Astrocyte of the spinal cord (primary cell): Measurements from ENCODE around the gene ARHGEF3.

Experiments
- DNase-seq: peaks from one replicate; pipeline ENCODE4 v3.0.0; 2011; ENCODE audit warnings: low read depth, low spot score
- H3K4me3 ChIP-seq: 2 replicates; pipeline ENCODE4 v1.5.1; 2011; ENCODE audit warnings: low read depth, mild to moderate bottlenecking, low read length, moderate library complexity
- in situ Hi-C: cut with HindIII; loops from 2 replicates; pipeline ENCODE4 v1.10.0; 2017; ENCODE audit warnings: low sequenced_read_pairs
- TF ChIP-seq, protein P1 (sequence below): IDR thresholded peaks from 2 replicates; pipeline ENCODE4 v1.5.1; 2012; ENCODE audit warnings: low read depth, mild to moderate bottlenecking, low read length, inconsistent platforms

The ARHGEF3 gene

DNA sequence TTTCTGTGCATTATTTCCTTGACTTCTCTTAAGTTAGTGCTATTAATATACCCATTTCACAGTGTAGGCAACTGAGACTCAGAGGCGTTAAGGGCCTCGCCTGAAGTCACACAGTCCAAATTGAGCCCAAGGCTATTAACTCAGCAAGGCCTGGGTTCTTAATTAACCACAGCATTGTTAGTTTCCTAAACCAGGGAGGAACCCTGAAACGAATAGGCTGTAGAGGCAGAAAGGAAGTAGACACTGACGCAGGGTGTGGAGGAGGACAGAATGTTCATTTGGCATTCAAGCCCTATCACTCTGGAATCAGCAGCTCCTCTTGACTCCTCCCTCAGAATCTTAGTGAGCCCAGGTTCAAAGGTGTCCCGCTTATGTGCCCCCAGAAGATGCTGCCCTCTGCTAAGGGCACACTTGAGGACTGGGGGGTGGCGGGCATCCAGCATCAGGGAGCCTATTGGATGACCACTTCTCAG, 13.9 kb downstream of the ARHGEF3 start:
- H3K4me3 ChIP-seq, result no peak overlapping the region
- no peak for DNase-seq
- in situ Hi-C loops, result no loop called here
- TF ChIP-seq, protein P1, sequence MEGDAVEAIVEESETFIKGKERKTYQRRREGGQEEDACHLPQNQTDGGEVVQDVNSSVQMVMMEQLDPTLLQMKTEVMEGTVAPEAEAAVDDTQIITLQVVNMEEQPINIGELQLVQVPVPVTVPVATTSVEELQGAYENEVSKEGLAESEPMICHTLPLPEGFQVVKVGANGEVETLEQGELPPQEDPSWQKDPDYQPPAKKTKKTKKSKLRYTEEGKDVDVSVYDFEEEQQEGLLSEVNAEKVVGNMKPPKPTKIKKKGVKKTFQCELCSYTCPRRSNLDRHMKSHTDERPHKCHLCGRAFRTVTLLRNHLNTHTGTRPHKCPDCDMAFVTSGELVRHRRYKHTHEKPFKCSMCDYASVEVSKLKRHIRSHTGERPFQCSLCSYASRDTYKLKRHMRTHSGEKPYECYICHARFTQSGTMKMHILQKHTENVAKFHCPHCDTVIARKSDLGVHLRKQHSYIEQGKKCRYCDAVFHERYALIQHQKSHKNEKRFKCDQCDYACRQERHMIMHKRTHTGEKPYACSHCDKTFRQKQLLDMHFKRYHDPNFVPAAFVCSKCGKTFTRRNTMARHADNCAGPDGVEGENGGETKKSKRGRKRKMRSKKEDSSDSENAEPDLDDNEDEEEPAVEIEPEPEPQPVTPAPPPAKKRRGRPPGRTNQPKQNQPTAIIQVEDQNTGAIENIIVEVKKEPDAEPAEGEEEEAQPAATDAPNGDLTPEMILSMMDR, result no peak

DNA sequence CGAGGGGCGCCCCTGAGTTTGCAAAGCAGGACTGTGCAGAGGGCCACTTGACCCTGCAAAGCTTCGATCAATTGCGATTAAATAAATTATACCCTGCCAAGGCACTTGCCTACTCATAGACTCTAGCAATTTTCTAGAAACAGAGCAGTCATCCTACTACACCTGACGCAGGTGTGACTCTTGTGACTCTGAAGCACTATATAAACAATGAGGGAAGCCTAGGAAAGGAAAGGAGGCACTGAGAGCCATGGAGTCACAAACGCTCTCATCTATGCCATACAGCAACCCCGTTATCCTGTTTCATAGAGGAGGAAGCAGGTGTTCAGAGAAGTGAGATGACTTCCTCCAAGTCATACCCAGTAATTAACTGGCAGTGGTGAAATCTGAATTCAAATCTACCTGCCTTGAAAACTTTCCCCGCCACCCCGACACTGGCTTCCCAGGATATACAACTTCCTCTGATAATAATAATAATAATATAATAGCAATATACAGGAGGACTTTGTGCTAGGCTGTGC, 14.4 kb downstream of the ARHGEF3 start:
- H3K4me3 ChIP-seq, result no peak overlapping the region
- DNase-seq, result no peak
- in situ Hi-C loops, result no loop called here
- TF ChIP-seq, protein P1, result no peak

DNA sequence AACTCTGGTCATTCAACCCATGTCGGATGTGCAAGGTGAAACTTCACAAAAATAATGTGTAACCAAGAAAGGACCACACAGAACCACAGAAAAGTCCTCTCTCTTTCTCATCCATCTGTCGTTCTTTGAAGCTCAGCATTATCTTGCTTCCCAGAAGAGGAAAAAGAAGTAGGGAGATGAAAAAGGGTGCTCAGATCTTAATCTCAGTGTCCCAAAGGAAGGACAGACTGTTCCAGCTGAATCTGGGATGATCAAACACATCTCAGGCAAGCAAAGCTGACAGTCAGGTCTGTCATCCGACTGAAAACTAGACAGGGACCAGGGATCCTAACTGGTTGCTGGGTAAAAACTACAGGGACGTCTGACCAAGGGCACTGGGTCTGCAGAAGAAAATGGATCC, 16.2 kb downstream of the ARHGEF3 start:
- DNase-seq, result no peak
- TF ChIP-seq, protein P1, result no peak
- no peak overlapping the region for H3K4me3 ChIP-seq
- in situ Hi-C loops, result no loop called here

DNA sequence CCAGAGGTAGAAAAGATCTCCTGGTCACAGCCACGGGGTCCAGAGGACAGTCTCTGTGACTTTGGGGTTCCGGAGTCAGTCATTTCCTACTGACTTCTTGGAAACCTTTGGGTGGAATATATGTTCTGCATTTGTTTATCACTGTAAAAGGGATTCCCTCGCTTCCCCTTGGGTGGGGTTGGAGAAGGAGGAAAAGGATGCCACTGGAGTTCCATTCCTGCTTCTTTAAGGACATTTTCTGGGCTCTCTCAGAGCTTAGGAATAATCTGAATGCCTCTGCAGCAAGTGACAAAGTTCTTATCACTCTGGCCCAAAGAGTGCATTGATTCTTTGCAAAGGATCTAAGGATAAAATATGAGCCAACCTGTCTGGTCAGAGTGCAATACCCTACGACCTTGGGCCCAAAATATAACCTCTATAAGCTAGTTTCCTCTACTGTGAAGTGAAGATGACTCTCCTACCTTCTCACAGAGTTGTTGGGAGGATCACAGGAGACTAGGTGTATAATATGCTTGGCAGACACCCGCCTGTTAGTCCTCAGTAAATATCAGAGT, 17.2 kb downstream of the ARHGEF3 start:
- no peak overlapping the region for H3K4me3 ChIP-seq
- in situ Hi-C loops, result no loop called here
- no peak for DNase-seq
- TF ChIP-seq, protein P1, result no peak

DNA sequence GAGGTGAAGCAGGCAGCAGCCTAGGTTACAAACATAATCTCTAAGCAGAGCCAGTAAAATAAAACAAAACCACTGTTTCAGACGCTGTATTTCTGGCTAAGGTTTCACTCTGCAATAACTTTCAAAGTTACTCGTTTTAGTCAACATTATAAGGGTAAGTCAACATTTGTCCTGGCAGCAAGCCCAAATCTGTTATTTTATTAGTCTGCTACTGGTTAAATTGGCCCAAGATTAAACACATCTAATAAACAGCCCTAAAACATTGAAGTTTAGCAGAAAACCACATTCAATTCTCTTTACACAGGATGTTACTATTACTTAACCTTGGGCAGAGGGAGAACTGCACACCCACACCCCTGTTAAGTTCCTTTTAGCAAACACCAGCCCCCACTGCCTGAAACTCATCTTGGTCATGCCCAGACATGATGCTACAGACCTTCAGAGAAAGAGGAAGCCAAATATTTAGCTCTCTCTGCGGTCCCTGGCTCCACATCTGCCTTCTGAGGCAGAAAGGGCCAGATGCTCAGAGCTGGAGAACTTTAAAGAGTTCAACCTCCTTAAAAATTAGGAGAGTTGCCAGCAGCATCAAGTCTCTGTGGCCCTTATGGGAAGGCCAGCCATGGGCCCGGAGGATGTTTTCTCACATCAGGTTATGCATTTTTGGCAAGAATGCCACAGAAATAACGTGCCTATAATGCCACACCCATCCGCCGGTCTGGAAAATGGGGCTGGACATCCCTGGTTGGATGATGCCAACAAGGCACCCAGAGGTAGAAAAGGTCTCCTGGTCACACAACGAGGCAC, 17.9 kb downstream of the ARHGEF3 start:
- in situ Hi-C loops, result no loop called here
- peak; percentile 94 for DNase-seq
- TF ChIP-seq, protein P1, result no peak
- H3K4me3 ChIP-seq, result no peak overlapping the region

GRCh38 chr3:56782906-56783305, 18.8 kb downstream of the ARHGEF3 start:
- TF ChIP-seq, protein P1, result no peak
- in situ Hi-C loops, result no loop called here
- H3K4me3 ChIP-seq, result no peak overlapping the region
- DNase-seq, result no peak
